ENCODE data around the gene MFSD6. TPM values are rescaled to one million over a fixed set of nuclear protein-coding genes. Genes with fewer than 3 reads are reported as not detected.

MFSD6 gene
- total RNA-seq, 4 donors from 2014 or later = 132 to 189 (median 182) TPM

DNA sequence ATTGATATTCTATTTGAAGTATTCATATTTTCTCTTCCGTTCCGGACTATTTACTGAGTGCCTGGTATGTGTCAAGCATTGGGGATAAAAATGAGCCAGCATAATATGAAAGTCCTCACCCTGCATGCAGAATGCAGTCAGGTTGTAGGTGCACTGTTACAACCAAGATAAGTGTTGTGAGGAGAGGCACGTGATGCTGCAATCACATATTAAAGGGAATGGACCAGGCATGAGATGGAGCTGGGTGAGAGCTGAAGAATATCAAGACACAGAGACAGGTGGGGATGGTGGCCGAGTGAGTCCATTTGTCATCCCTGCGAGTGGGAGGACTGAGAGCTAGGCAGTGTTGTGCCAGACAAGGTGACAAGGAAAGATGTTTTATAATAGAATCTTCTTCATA, 52.3 kb downstream of the MFSD6 start:
- DNase-seq = no peak
- no peak overlapping the region for H3K27ac ChIP-seq
- H3K27me3 ChIP-seq = no peaks in the 10 kb centered on the region
- H3K4me1 ChIP-seq = peaks cover 13 to 17% of the 10 kb centered on the region in 2 donors
- H3K4me3 ChIP-seq (replicated peaks in 1 of 3) = no peak overlapping the region
- 78 to 89% methylated on average over 5 of the region's 5 CpGs for WGBS, 2 donors
- H3K9me3 ChIP-seq = no peaks in the 10 kb centered on the region
- TF ChIP-seq POLR2A (IDR thresholded peaks at IDR 0.05) = no peak
- TF ChIP-seq CTCF (IDR thresholded peaks at IDR 0.05) = no peak
- intact Hi-C loops (cut with DNase I) = no loop called here
- H3K36me3 ChIP-seq = no peaks in the 10 kb centered on the region

GRCh38 chr2:190462181-190462580, 54.0 kb downstream of the MFSD6 start:
- Histone ChIP-seq H3K27me3 (no peaks in the 10 kb centered on the region), H3K36me3 (no peaks in the 10 kb centered on the region), H3K4me1 (peaks cover 20 to 24% of the 10 kb centered on the region in 2 donors), H3K4me3 (replicated peaks in 1 of 3) (no peak overlapping the region), H3K9me3 (no peaks in the 10 kb centered on the region), H3K27ac (no peak overlapping the region)
- DNase-seq = no peak
- WGBS, 2 donors = 72 to 84% methylated on average over 2 of the region's 2 CpGs
- intact Hi-C loops (cut with DNase I) = no loop called here
- TF ChIP-seq CTCF (IDR thresholded peaks at IDR 0.05) = no peak
- no peak for TF ChIP-seq POLR2A (IDR thresholded peaks at IDR 0.05)

GRCh38 chr2:190462611-190463010, 54.5 kb downstream of the MFSD6 start:
- Histone ChIP-seq H3K27me3 (no peaks in the 10 kb centered on the region), H3K4me1 (peaks cover 25 to 28% of the 10 kb centered on the region in 2 donors), H3K4me3 (replicated peaks in 1 of 3) (no peak overlapping the region), H3K36me3 (no peaks in the 10 kb centered on the region), H3K9me3 (no peaks in the 10 kb centered on the region), H3K27ac (no peak overlapping the region)
- WGBS, 2 donors = 86 to 88% methylated on average over 1 of the region's 1 CpG
- TF ChIP-seq CTCF (IDR thresholded peaks at IDR 0.05) (no peak), POLR2A (IDR thresholded peaks at IDR 0.05) (no peak)
- intact Hi-C loops (cut with DNase I) = no loop called here
- DNase-seq = no peak

GRCh38 chr2:190465060-190465459, 56.9 kb downstream of the MFSD6 start:
- Histone ChIP-seq H3K27ac (peak overlapping the region in 1 of 3 donors; percentile 96), H3K27me3 (no peaks in the 10 kb centered on the region), H3K4me1 (peaks cover 25 to 44% of the 10 kb centered on the region in 2 donors), H3K9me3 (no peaks in the 10 kb centered on the region), H3K36me3 (no peaks in the 10 kb centered on the region), H3K4me3 (replicated peaks in 1 of 3) (no peak overlapping the region)
- WGBS, 2 donors = 80 to 87% methylated on average over 2 of the region's 2 CpGs
- intact Hi-C loops (cut with DNase I) = no loop called here
- no peak for DNase-seq
- TF ChIP-seq CTCF (IDR thresholded peaks at IDR 0.05) = no peak
- no peak for TF ChIP-seq POLR2A (IDR thresholded peaks at IDR 0.05)

DNA sequence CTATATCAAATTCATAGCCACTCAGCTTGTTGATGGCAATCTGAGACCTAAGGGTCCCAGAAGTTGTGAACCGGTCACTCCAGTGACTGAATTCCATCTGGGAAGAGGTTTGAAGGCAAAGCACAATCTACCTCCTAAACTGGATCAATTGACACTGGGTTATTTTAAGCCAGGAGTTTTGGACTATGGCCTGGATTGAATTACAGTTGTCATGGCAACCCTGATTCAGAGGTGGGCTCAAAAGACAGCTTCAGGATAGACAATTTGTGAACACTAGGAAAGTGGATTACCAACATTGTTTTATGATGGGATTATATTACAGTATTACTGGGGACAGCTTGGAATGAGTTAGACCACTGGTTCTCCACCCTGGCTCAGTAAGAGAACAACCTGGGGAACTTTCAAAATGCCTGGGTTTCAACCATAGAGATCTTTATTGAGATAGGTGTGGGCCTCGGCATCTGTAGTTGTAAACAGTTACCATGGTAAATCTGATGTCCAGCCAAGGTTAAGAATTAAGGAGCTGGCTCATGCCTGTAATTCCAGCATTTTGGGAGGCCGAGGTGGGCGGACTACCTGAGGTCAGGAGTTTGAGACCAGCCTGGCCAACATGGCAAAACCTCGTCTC, 58.8 kb downstream of the MFSD6 start:
- no peaks in the 10 kb centered on the region for H3K9me3 ChIP-seq
- H3K4me1 ChIP-seq = peaks cover 28 to 56% of the 10 kb centered on the region in 2 donors
- H3K36me3 ChIP-seq = peaks cover 0 to 6% of the 10 kb centered on the region in 2 donors
- no peak for DNase-seq
- TF ChIP-seq POLR2A (IDR thresholded peaks at IDR 0.05) = no peak
- TF ChIP-seq CTCF (IDR thresholded peaks at IDR 0.05) = no peak
- H3K27me3 ChIP-seq = no peaks in the 10 kb centered on the region
- H3K4me3 ChIP-seq (replicated peaks in 1 of 3) = no peak overlapping the region
- intact Hi-C loops (cut with DNase I) = no loop called here
- peak overlapping the region; percentile 88 to 96 (median 93) for H3K27ac ChIP-seq
- 45 to 59% methylated on average over 5 of the region's 5 CpGs for WGBS, 2 donors

Data from thyroid gland (tissue), 4 donors.